ENCODE results near the gene CLEC12A. TPM values are rescaled to one million over a fixed set of nuclear protein-coding genes. Genes with fewer than 3 reads are reported as not detected.
"Not testable (repeated sequence)": the region's sequence is repeated elsewhere in the genome, so short reads cannot be mapped to it uniquely, and the experiment has no call there.

CLEC12A gene
- polyA plus RNA-seq, 1 donor, result 0.56 TPM

DNA sequence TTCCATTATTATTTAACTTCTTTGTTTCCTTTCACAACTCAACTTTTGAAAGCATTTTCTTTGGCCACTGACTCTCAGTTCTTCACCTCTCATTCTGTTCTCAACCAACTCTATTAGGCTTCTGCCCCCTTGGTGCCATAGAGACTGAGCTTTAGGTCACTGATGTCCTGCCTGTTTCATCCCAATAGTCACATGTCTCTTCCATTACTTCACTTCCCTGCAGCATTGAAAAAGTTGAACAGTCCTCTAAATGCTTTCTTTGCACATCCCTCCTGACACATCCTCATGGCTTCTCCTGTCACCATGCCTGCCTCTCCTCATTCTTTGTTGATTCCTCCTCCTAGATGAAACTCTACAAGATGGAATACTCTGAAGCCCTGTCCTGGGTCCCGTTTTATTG is 2.7 kb downstream of the CLEC12A start:
- no peak for DNase-seq

DNA sequence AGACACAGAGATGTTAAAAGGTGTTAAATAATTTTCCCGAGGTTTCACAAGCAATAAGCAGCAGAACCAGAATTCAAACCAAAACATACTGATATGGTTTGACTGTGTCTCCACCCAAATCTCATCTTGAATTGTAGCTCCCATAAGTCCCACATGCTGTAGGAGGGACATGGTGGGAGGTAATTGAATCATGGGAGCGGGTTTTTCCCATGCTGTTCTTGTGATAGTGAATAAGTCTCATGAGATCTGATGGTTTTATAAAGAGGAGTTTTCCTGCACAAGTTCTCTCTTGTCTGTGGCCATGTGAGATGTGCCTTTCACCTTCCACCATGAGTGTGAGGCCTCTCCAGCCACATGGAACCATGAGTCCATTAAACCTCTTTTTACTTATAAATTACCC is 3.5 kb downstream of the CLEC12A start:
- not testable (repeated sequence) for DNase-seq

DNA sequence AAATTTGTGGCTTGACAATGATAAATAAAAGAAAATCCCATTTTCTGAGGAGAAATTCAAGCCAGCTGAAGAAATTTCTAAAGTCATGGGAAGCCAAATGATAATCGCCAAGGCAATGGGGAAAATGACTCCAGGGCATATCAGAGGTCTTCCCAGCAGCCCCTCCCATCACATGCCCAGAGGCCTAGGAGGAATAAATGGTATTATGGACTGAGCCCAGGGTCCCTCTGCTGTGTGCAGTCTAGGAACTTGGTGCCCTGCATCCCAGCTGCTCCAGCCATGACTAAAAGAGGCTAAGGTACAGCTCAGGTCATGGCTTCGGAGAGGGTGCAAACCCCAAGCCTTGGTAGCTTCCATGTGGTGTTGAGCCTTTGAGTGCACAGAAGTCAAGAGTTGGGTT is 4.4 kb downstream of the CLEC12A start:
- DNase-seq, result no peak

DNA sequence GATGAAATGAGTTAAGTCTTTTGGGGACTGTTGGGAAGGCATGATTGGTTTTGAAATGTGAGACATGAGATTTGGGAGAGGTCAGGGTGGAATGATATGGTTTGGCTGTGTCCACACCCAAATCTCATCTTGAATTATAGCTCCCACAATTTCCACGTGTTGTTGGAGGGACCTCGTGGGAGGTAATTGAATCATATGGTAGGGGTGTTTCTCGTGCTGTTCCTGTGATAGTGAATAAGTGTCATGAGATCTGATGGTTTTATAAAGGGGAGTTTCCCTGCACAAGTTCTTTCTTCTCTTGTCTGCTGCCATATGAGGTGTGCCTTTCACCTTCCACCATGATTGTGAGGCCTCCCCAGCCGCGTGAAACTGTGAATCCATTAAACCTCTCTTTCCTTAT is 5.4 kb downstream of the CLEC12A start:
- not testable (repeated sequence) for DNase-seq

DNA sequence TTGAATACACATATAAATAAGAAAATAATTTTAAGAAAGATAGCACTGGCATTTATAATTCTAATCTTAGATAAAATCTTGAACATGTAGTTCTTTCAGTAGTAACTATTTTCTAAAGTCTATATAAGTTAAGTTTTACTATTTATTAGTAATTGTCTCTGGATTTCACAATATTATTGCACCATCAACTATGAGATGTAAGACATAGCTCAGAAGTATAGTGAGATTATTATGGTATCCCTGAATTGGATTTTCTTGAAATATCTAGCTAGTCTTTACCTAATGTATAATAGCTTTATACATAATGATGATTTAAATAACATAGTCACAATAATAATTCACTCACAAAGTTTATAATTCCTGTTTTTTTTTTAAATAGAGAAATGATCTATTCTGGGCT is 6.7 kb downstream of the CLEC12A start:
- DNase-seq, result no peak

DNA sequence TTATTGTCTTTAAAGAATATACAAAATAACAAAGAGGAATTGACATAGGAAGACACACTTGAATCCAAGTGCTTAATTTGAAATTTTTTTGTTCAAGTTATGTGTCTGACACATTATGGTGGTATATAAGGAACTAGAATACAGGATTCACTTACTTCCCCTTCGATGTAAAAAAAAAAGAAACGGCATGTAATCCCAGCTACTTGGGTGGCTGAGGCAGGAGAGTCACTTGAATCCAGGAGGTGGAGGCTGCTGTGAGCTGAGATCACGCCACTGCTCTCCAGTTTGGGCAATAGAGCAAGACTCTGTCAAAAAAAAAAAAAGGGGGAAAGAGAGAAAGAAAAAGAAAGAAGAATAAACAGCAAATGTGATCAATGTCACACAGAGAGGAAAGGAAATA is 8.9 kb downstream of the CLEC12A start:
- no peak for DNase-seq

DNA sequence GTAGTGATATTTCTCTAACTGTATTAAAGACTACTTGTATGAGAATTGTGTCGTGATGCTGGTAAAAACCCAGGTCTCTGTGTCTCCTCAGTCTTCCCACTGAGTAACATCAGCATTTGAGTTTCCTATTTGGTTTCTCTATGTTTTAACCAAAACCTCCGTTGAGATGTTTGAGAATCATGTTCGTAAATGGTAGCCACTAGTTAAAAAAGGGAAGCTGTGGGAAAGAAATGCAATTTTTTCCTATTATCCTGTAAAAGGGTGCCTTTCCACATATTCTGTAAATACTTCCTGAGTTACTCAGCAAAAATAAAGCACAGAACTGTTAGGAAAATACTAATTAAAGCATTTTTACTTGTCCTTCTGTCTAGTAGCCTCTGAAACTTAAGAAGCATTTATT is 20.7 kb downstream of the CLEC12A start:
- no peak for DNase-seq

DNA sequence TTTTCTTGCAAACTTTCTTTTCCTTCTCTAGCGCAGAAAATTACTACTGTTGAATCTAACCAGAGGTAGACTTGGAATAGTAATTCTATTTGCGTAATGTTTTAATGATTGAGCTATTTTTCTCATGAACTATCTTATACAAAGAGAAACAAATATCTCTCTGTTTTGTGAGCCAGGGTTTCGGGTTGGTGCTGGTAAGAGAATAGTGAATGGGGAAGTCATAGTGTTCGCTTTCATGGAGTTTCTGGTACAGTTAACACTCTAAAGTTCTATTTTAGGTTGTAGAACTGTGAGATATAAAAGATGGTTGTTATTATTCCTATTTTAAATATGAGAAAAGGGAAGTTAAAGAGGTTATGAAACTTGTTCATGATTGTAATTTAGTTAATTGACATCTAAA is 21.1 kb downstream of the CLEC12A start:
- DNase-seq, result no peak

DNA sequence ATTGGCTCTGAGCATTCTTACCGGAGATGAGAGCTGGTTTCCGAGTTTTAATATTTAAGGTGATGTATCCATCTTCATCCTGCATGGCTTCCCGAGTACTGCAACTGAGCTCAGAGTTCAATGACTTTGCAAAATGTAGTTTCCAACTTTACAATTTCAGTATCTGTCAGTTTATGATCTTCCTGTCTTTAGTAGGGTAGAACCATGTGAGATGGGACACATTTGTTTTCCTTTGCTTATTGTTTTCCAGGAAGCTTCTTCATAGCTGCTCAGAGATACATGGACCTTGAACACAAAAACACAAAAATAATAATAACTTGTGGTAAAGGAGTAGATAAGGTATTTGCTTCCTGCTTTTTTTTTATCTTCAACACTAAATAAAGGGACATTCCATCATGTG is 27.8 kb downstream of the CLEC12A start, which contains the start of gene CLEC1B:
TSS of gene CLEC1B (minus strand) at position 106 of the 400 bp plus-strand sequence. CDS start at position 85, 21 bp downstream.
- DNase-seq, result no peak

DNA sequence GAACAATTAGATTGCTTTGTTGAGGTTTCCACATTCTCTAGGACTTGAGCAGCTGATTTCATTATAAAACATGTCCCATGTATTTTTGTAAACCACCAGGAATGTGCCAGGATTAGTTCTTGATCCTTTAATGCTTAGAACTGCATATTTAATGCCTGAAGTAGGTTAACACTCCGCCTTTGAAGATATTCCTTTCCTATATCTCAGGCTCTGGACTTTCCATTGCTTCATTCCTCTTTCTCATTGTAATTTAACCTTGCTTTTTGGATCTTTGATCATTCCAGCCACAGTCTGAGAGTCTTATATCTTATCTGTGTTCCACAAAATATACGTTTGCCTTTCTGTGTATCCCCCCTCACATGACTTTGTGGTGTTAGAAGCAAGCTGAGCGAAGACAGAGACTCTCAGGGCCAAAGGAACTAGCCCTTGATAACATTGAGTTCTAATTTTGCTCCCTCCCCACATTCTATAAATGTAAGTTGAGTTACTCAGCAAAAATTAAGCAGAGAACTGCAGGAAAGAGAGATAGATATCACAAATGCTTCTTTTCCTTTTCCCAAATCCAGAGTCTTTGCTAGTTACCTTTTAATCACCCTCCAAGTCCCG is 30.1 kb downstream of the CLEC12A start:
- DNase-seq, result no peak

DNA sequence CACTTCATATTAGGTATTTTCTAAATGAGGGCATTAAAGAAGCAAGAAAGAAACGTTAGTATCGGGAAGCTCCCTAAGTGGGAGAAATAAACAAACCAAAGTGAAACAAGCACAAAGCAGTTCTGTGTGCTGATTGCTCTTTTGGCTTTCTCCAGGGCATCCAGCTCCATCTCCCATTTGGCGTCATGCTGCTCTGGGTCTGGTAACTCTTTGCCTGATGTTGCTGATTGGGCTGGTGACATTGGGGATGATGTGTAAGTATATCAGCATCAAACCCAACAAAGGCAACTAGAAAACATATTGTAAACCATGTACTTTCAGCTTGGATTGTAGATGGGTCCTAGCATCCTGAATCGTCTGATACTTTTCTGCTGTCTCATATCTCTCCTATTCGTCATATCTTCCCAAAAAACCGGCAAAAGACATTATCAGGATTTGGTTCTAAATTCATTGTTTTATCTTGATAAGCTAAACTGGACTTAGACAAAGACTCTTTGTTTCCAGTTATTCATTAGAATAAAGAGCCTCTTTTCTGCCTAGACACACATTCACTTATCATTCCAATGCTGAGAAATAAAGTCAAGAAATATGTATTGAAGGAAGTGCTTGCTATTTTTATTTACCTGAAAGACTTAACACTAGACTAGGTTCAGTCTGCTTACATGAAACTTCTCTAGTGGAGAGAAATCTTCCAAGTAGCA is 41.6 kb downstream of the CLEC12A start:
- DNase-seq, result no peak

DNA sequence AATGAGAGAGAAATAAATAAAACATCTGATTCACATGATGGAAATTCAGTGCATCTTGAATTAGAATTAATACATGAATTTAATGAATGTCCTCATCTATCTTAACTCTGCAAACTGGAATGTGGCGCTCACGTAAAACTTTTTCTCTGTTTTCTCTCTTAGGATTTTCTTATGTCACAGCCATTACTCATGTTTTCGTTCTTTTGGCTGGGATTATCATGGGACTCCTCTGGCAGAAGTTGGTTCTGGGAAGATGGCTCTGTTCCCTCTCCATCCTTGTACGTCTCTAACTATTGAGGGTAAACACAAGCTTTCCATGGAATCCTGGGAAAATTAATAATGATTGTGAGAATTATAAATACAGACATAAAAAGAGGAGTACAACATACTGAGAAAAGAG is 44.2 kb downstream of the CLEC12A start:
- DNase-seq, result no peak

DNA sequence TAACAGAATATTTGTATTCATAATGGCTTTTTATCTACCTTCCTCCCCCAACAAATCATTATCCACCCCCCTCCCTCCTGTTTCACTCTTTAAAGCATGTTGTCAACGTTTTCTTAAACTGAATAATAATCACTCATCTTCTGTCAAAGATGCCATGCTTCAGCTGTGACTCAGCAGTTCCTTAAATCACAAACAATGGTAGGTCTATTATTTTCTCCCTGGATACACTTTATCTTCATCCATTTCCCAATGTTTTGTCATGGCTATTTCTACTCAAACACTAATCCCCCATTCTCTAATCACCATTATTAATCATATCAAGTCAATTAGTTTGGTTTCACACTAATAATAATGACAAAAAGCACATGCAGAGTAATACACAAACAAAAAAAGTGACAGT is 45.7 kb downstream of the CLEC12A start:
- no peak for DNase-seq

DNA sequence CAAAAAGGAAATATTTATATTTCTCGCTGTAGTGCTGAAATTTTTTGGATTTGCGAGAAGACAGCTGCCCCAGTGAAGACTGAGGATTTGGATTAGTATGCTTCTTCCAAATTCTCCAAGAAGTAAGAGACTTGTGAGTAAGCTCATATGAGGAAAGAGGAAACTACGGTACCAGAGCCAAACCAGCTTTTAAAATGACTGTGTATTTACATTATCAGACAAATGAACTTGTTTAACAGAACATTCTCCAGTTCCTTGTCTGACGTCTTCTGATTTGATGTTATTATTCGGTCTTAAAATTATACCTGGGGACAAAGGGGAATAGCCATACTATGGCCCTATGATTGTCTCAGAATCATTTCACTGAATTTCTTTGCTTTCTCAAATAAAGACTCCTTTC is 47.2 kb downstream of the CLEC12A start:
- no peak for DNase-seq

DNA sequence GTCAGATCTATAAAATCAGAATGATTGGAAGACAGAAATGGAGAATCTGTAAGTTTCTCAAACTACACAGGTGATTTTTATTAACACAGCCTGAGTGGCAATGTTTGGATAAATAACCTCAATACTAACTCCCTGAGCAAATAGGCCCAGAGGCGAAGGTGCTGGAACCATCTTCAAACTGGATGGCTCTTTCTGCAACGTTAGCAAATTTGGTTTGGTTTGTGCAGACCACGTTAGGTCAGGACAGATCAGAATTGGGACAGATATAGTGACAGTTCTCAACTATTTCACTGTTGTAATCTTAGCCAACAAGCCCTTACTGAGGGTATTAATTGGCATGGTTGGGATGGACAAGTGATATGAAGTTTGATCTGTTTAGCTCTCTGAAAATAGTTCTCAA is 50.1 kb downstream of the CLEC12A start:
- DNase-seq, result no peak

DNA sequence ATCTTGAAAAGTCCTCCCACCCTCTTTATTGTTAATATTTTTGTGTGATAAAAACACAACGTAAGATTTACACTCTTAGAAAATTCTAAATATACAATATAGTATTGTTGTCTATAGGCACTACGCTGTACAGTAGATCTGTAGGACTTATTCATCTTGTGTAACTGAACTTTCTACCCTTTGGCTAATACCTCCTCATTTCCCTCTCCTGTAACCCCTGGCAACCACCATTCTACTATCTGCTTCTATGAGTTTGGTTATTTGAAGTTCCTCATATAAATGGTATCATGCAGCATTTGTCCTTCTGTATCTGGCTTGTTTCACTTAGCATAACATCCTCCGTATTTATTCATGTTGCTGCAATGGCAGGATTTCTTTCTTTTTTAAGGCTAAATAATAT is 54.0 kb downstream of the CLEC12A start:
- DNase-seq, result no peak

DNA sequence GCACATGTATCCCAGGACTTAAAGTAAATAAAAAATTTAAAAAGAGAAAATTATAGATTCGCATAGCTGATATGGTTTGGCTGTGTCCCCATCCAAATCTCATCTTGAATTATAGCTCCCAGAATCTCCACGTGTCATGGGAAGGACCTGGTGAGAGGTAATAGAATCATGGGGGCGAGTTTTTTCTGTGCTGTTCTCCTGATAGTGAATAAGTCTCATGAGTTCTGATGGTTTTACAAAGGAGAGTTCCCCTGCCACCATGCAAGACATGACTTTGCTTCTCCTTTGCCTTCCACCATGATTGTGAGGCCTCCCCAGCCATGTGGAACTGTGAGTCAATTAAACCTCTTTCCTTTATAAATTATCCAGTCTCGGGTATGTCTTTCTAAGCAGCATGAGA is 55.5 kb downstream of the CLEC12A start:
- DNase-seq, result not testable (repeated sequence)

DNA sequence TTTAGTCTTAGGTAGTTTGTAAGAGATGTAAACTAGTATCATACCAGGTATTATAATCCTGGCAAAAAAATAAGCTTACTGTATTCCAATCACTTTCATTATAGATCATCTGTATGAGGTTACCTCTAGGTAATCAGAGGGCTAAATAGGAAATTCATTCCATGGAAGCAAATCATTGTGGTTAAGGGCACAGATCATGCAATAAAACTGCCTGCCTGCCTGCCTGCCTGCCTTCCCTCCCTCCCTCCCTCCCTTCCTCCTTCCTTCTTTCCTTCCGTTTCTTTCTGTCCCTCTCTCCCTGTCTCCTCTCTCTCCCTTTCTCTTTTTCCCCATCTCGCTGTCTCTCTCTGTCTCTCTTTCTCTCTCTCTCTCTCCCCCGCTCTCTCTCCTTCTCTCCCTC is 56.1 kb downstream of the CLEC12A start:
- DNase-seq, result no peak

DNA sequence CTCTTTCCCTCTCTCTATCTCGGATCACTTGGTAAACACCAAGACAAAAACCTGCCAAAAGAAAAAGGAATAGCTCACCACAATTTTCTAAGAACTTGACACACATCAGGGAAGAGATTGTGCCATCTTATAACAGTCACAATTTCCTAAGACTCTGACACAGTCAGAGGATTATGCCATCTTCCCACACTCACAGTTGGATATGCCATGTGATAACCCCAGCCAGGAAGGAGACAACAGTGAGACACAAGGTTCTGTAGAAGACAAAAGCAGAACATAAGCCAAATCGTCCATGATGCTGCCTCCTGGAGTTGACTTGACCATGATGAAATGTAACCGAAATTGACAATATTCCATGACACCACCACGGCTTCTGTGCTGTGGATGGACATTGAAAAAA is 56.5 kb downstream of the CLEC12A start:
- no peak for DNase-seq

DNA sequence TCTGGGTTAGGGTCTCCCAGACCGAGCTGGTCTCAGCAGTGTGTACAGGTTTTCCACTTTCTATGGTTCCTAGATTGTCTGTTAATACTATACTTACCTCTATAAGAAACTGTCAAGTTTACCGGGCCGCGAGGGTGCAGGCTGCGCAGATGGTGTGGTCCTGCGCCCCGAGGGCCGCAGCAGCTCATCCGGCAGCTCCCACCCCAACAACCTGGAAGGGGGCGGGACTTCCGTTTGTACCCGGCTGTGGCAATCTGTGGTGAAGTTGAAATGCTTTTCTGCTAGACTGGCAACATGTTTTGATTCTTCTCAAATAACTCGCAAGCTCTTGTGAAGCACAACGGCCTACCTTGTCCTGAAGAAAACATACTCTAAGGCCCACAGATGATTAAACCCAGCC is 59.2 kb downstream of the CLEC12A start, which contains the start of gene CLEC9A:
TSS of gene CLEC9A (plus strand) at position 237 of the 400 bp plus-strand sequence. CDS start 22,006 bp downstream, outside the sequence.
- DNase-seq, result no peak

DNA sequence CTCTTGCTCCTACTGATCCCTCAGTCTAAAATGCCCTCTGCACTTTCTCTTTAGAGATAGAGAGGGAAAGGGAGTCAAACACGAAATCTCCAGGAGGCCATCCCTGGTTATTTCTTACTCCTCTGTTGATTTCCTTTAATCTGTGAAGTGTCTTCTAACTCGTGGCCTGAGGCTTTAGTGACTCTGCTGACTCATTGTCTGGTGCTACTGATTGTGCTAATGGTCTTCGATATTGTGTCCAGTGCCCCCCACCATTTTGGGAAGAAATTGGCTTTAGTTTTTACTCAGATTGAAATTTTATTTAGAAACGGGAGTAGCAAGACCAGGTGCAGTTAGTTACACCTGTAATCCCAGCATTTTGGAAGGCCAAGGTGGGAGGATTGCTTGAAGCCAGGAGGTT is 60.1 kb downstream of the CLEC12A start:
- DNase-seq, result no peak

DNA sequence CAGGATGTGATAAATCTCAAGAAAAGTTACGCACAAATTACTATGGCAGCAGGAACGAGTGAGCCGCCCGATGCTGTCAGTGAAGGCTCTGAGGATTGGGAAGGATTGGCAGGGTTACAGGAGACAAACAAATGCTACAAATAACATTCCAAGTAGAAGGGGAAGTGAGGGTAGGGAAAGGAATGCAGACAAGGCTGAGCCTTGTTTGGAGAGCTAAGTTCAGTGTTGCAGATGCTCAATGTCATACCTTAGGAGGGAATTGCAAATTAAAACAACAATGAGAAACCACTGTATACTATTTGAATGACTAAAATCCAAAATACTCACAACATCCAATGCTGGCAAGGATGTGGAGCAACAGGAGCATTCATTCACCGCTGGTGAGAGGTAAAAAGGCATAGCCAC is 60.6 kb downstream of the CLEC12A start:
- DNase-seq, result no peak

DNA sequence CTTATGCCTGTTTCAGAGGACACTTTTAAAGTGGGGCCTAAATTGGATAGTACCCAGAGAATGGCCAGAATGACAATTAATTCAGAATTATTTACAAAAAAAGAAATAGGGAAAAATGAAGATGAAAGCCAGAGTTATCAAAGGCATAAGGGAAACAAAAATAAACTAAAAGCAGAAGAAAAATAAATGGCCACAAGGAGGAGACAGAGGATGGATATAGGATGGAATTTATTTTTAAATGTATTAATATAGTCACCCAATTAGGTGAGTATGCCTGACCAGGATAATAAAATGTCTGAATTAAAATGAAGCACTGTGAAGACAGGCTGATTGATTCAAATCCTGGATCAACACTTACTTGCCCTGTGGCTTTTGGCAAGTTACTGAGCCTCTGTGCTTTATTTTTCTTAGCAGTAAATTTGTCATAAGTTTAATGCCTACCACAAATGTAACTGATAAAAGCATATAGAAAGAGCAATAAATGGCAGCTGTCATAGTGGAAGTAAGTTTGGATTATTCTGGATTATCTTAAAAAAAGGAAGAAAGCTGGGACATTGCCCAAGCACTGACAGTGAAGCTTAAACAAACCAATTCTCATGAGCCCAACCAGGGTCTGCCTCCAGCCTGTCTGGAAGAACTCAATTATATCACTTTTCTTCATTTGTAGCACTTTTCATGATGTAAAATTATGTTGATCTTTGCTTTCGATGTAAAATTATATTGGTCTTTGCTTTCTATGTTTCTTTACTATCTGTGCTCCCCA is 62.8 kb downstream of the CLEC12A start:
- DNase-seq, result peak; percentile 16
